Chondrocyte (in vitro differentiated cells): ENCODE data around the gene ADAMTSL1. TPM values are rescaled to one million over a fixed set of nuclear protein-coding genes. Genes with fewer than 3 reads are reported as not detected.

ENCODE experiments used
- DNase-seq: peaks from one replicate; pipeline ENCODE4 v3.0.0; 2021; ENCODE audit warnings: mixed read lengths, low spot score
- H3K27ac Mint-ChIP-seq: one replicate; pipeline ENCODE4 v1.8.0; 2021; ENCODE audit warnings: mild to moderate bottlenecking, moderate library complexity, mixed read lengths; ENCODE audit not compliant: unreplicated experiment
- H3K27me3 Mint-ChIP-seq: 2 replicates; pipeline ENCODE4 v1.8.0; 2021; ENCODE audit warnings: low read depth, mixed read lengths
- H3K36me3 Mint-ChIP-seq: 2 replicates; pipeline ENCODE4 v1.8.0; 2021; ENCODE audit warnings: low read depth, mixed read lengths
- H3K4me1 Mint-ChIP-seq: 2 replicates; pipeline ENCODE4 v1.8.0; 2021; ENCODE audit warnings: low read depth, mild to moderate bottlenecking, mixed read lengths
- H3K4me3 Mint-ChIP-seq: one replicate; pipeline ENCODE4 v1.8.0; 2021; ENCODE audit warnings: mild to moderate bottlenecking, moderate library complexity, mixed read lengths; ENCODE audit not compliant: unreplicated experiment
- H3K9me3 Mint-ChIP-seq: 2 replicates; pipeline ENCODE4 v1.8.0; 2021; ENCODE audit warnings: low read depth, mixed read lengths
- total RNA-seq: library from RNA; stranded (reverse); gene quantifications from 3 replicates; pipeline ENCODE4 v1.2.1, GENCODE V29; 2021
- TF ChIP-seq, protein P1 (sequence below): fragments of 200-600 bp; sonication (generic); IDR thresholded peaks from 2 replicates; pipeline ENCODE4 v1.5.0; 2021; ENCODE audit warnings: antibody characterized with exemption, mild to moderate bottlenecking, moderate library complexity

The ADAMTSL1 gene
- total RNA-seq, 1 donor from 2014 or later = 1.0 TPM

DNA sequence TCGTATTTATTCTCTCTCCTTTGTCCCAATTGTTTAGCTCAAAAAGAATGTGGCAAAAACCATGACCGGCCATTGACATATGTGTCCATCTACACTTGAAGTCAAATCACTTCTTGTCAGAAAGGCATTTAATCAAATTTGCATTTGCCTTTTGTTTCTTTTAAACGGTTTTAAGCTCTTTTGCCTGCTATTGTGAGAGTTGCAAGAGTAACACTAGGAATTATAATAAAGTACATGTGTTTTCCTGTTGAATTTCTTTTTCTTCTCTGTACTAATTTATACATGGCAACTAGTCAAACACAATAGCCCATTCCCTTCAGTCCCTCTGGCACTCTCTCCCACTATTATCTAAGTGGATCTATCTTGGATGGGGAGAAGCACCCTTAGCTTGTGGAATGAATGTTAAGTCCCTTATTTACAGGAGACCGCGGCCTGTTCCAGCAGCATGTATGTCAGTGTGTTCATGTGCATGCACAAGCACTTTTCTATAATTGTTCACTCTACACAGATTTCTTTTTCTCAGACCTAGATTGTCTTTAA is 3.2 kb downstream of the ADAMTSL1 start:
- no peaks in the 10 kb centered on the region for H3K36me3 Mint-ChIP-seq
- no peaks in the 10 kb centered on the region for H3K27me3 Mint-ChIP-seq
- no peak overlapping the region for H3K4me3 Mint-ChIP-seq
- peaks cover 37% of the 10 kb centered on the region for H3K4me1 Mint-ChIP-seq
- no peak for DNase-seq
- H3K9me3 Mint-ChIP-seq = no peaks in the 10 kb centered on the region
- TF ChIP-seq, protein P1, sequence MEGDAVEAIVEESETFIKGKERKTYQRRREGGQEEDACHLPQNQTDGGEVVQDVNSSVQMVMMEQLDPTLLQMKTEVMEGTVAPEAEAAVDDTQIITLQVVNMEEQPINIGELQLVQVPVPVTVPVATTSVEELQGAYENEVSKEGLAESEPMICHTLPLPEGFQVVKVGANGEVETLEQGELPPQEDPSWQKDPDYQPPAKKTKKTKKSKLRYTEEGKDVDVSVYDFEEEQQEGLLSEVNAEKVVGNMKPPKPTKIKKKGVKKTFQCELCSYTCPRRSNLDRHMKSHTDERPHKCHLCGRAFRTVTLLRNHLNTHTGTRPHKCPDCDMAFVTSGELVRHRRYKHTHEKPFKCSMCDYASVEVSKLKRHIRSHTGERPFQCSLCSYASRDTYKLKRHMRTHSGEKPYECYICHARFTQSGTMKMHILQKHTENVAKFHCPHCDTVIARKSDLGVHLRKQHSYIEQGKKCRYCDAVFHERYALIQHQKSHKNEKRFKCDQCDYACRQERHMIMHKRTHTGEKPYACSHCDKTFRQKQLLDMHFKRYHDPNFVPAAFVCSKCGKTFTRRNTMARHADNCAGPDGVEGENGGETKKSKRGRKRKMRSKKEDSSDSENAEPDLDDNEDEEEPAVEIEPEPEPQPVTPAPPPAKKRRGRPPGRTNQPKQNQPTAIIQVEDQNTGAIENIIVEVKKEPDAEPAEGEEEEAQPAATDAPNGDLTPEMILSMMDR = no peak
- no peak overlapping the region for H3K27ac Mint-ChIP-seq

GRCh38 chr9:18477719-18478118 is 3.8 kb downstream of the ADAMTSL1 start:
- DNase-seq = no peak
- no peak overlapping the region for H3K4me3 Mint-ChIP-seq
- H3K27ac Mint-ChIP-seq = no peak overlapping the region
- H3K27me3 Mint-ChIP-seq = no peaks in the 10 kb centered on the region
- peaks cover 37% of the 10 kb centered on the region for H3K4me1 Mint-ChIP-seq
- TF ChIP-seq, protein P1 = no peak
- H3K36me3 Mint-ChIP-seq = no peaks in the 10 kb centered on the region
- H3K9me3 Mint-ChIP-seq = no peaks in the 10 kb centered on the region

GRCh38 chr9:18478501-18479361 is 4.8 kb downstream of the ADAMTSL1 start:
- Mint-ChIP-seq H3K36me3 (no peaks in the 10 kb centered on the region), H3K4me3 (no peak overlapping the region), H3K27ac (no peak overlapping the region), H3K9me3 (no peaks in the 10 kb centered on the region), H3K4me1 (peaks cover 31% of the 10 kb centered on the region), H3K27me3 (no peaks in the 10 kb centered on the region)
- no peak for DNase-seq
- TF ChIP-seq, protein P1 = no peak

GRCh38 chr9:18479405-18479804 is 5.5 kb downstream of the ADAMTSL1 start:
- no peaks in the 10 kb centered on the region for H3K27me3 Mint-ChIP-seq
- no peaks in the 10 kb centered on the region for H3K9me3 Mint-ChIP-seq
- peaks cover 28% of the 10 kb centered on the region for H3K4me1 Mint-ChIP-seq
- DNase-seq = no peak
- TF ChIP-seq, protein P1 = no peak
- no peaks in the 10 kb centered on the region for H3K36me3 Mint-ChIP-seq
- H3K4me3 Mint-ChIP-seq = no peak overlapping the region
- no peak overlapping the region for H3K27ac Mint-ChIP-seq

GRCh38 chr9:18480662-18481093 is 6.7 kb downstream of the ADAMTSL1 start:
- Mint-ChIP-seq H3K9me3 (no peaks in the 10 kb centered on the region), H3K36me3 (no peaks in the 10 kb centered on the region), H3K4me3 (no peak overlapping the region), H3K4me1 (peaks cover 20% of the 10 kb centered on the region), H3K27ac (no peak overlapping the region), H3K27me3 (no peaks in the 10 kb centered on the region)
- DNase-seq = no peak
- TF ChIP-seq, protein P1 = no peak
